Adrenal gland (tissue), 5 donors: Measurements from ENCODE around the gene DNAH1.

Experiments used
- POLR2A ChIP-seq, 2 donors: fragments of 450-650 bp; IDR thresholded peaks; one replicate each; pipeline ENCODE4 v1.6.1; 2017; ENCODE audit warnings: antibody characterized with exemption in 2 of 2, mild to moderate bottlenecking in 2 of 2, moderate library complexity in 1 of 2
- TF ChIP-seq, protein P1 (sequence below), 6 experiments: fragments of 450-650 bp in 4 of 6; fragments of 200-600 bp in 2 of 6; sonication (generic) in 1 of 6; IDR thresholded peaks; 1 replicate in 5 of 6; 2 replicates in 1 of 6; pipeline versions ENCODE4 v1.5.1 to v1.8.0; 2016 to 2021; ENCODE audit warnings: antibody characterized with exemption in 6 of 6, mild to moderate bottlenecking in 2 of 6, moderate library complexity in 1 of 6
- donor health status: DM: no; HTN: no; CAD: no.

DNA sequence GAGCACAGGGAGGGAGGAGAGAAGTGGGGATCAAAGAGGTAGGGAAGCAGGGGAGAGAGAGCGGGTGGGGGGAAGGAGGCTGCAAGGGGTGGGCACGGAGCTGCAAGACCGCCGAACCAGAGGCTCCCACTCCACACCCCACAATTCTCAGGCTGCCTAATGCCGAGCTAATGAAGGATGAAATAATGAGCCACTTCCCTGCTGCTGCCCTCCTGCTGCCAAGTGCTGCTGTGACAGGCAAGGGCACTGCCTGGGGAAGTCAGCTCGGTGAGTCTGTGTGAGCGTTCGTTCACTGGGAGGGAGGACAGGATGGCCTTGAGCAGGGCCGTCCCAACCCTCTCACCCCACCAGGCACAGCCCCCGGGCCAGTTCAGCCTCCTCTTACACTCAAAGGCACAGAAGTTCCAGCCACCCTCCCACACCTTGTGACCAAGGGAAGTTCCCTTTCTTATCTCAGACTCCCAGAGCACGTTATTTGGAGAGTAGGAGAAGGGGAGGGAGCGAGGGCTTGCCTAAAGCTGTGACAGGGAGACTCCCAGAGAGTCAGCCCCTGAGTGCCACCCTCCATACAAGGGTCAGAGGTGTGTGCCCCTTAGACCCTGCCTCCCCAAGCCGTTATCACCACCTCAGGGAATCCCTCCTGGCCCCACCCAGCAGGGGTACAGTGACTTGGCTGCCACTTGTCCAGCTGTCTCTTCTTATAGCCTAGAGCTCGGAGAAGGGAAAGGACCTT, 16.1 kb upstream of the DNAH1 start:
- TF ChIP-seq POLR2A (IDR thresholded peaks at IDR 0.05), result peak in 1 of 2 donors; percentile 57
- TF ChIP-seq, protein P1, sequence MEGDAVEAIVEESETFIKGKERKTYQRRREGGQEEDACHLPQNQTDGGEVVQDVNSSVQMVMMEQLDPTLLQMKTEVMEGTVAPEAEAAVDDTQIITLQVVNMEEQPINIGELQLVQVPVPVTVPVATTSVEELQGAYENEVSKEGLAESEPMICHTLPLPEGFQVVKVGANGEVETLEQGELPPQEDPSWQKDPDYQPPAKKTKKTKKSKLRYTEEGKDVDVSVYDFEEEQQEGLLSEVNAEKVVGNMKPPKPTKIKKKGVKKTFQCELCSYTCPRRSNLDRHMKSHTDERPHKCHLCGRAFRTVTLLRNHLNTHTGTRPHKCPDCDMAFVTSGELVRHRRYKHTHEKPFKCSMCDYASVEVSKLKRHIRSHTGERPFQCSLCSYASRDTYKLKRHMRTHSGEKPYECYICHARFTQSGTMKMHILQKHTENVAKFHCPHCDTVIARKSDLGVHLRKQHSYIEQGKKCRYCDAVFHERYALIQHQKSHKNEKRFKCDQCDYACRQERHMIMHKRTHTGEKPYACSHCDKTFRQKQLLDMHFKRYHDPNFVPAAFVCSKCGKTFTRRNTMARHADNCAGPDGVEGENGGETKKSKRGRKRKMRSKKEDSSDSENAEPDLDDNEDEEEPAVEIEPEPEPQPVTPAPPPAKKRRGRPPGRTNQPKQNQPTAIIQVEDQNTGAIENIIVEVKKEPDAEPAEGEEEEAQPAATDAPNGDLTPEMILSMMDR (IDR thresholded peaks at IDR 0.05), result peak in 5 of 6 experiments; percentile 33 to 38 (median 36)
